A673 (cell line): ENCODE results near the gene BEND6. TPM values are rescaled to one million over a fixed set of nuclear protein-coding genes. Genes with fewer than 3 reads are reported as not detected.

Source experiments
- BruUV-seq: library from RNA; stranded (reverse); fragments of 400-500 nt; replicated peaks from 2 replicates; lab custom pipeline; 2021; lab: Mats Ljungman, UMichigan
- CTCF ChIA-PET: fragments of 300-600 bp; sonication (Branson Sonifier 250); formaldehyde crosslinking; loops from one replicate; lab custom pipeline; 2022; ENCODE audit warnings: antibody characterized with exemption; lab: Charles Lee
- POLR2A ChIA-PET: fragments of 300-600 bp; sonication (Branson Sonifier 250); formaldehyde crosslinking; loops from one replicate; lab custom pipeline; 2022; ENCODE audit warnings: antibody characterized with exemption; ENCODE audit not compliant: low non-redundant PET; lab: Charles Lee
- DNase-seq: peaks from one replicate; pipeline ENCODE4 v3.0.0-alpha.2; 2015; ENCODE audit warnings: low spot score
- H3K27ac ChIP-seq: fragments of 200-600 bp; sonication (generic); 2 replicates; pipeline ENCODE4 v1.5.1; 2016; ENCODE audit warnings: mixed run types, low read depth, mild to moderate bottlenecking, mixed read lengths, antibody characterized with exemption, low read length; ENCODE audit not compliant: poor library complexity, severe bottlenecking
- H3K27me3 ChIP-seq: fragments of 200-600 bp; sonication (generic); replicated peaks from 2 replicates; pipeline ENCODE4 v1.6.1; 2017; ENCODE audit warnings: mixed run types, low read depth, mild to moderate bottlenecking, mixed read lengths, antibody characterized with exemption, low read length; ENCODE audit not compliant: insufficient read depth, poor library complexity
- H3K36me3 ChIP-seq: fragments of 200-600 bp; sonication (generic); 2 replicates; pipeline ENCODE4 v1.6.1; 2016; ENCODE audit warnings: mixed run types, mild to moderate bottlenecking, mixed read lengths, antibody characterized with exemption, low read length; ENCODE audit not compliant: insufficient read depth, poor library complexity, severe bottlenecking
- H3K4me1 ChIP-seq: fragments of 200-600 bp; sonication (generic); 2 replicates; pipeline ENCODE4 v1.6.1; 2017; ENCODE audit warnings: mixed run types, mild to moderate bottlenecking, mixed read lengths, antibody characterized with exemption, low read length; ENCODE audit not compliant: insufficient read depth, poor library complexity, severe bottlenecking
- H3K4me3 ChIP-seq: fragments of 200-600 bp; sonication (generic); 2 replicates; pipeline ENCODE4 v1.5.1; 2016; ENCODE audit warnings: low read depth, mixed run types, mild to moderate bottlenecking, mixed read lengths, low read length; ENCODE audit not compliant: poor library complexity, severe bottlenecking
- H3K9me3 ChIP-seq: fragments of 200-600 bp; sonication (generic); 2 replicates; pipeline ENCODE4 v1.6.1; 2016; ENCODE audit warnings: mixed run types, low read depth, mild to moderate bottlenecking, mixed read lengths, antibody characterized with exemption, low read length; ENCODE audit not compliant: poor library complexity, severe bottlenecking
- EZH2 ChIP-seq: fragments of 200-600 bp; sonication (generic); IDR thresholded peaks from 2 replicates; pipeline ENCODE4 v1.6.1; 2017; ENCODE audit warnings: borderline replicate concordance, low read depth, mild to moderate bottlenecking, mixed read lengths, antibody characterized with exemption, low read length; ENCODE audit not compliant: poor library complexity, severe bottlenecking
- intact Hi-C: fragments of 100-400 bp; cut with micrococcal nuclease; formaldehyde crosslinking; loops from one replicate; pipeline ENCODE4 v1.10.0; 2022; ENCODE audit not compliant: unreplicated experiment
- total RNA-seq: library from RNA; stranded (reverse); gene quantifications from 2 replicates; pipeline ENCODE4 v1.2.3, GENCODE V29; 2021
- TF ChIP-seq, protein P1 (sequence below): fragments of 300-800, 200-600 bp; sonication (generic); conservative IDR thresholded peaks from 2 replicates; pipeline ENCODE4 v1.5.1; 2017; ENCODE audit warnings: low read depth, mild to moderate bottlenecking, antibody characterized with exemption, low read length, moderate library complexity, mixed read lengths

Gene BEND6
- total RNA-seq, 1 experiment from 2014 or later = 5.3 TPM

DNA sequence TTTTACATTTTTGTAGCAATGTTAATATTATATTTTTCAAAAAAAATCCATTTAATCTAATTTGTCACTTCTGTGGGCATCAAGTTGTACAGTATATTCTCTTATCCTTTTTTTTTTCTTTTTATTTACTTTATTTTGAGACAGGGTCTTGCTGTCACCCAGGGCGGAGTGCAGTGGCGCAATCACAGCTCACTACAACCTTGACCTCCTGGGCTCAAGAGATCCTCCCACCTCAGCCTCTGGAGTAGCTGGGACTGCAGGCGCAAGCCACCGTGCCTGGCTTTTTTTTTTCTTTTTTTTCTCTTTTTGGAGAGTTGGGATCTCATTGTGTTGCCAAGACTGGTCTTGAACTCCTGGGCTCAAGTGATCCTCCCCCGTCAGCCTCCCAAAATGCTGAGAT lies 14.4 kb upstream of the BEND6 start:
- no peaks in the 10 kb centered on the region for H3K4me1 ChIP-seq
- H3K27ac ChIP-seq = no peak overlapping the region
- intact Hi-C loops = no loop called here
- BruUV-seq = no TSS peak
- TF ChIP-seq, protein P1, sequence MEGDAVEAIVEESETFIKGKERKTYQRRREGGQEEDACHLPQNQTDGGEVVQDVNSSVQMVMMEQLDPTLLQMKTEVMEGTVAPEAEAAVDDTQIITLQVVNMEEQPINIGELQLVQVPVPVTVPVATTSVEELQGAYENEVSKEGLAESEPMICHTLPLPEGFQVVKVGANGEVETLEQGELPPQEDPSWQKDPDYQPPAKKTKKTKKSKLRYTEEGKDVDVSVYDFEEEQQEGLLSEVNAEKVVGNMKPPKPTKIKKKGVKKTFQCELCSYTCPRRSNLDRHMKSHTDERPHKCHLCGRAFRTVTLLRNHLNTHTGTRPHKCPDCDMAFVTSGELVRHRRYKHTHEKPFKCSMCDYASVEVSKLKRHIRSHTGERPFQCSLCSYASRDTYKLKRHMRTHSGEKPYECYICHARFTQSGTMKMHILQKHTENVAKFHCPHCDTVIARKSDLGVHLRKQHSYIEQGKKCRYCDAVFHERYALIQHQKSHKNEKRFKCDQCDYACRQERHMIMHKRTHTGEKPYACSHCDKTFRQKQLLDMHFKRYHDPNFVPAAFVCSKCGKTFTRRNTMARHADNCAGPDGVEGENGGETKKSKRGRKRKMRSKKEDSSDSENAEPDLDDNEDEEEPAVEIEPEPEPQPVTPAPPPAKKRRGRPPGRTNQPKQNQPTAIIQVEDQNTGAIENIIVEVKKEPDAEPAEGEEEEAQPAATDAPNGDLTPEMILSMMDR = no peak
- TF ChIP-seq EZH2 = no peak
- H3K4me3 ChIP-seq = no peak overlapping the region
- POLR2A ChIA-PET = interaction anchor here (0.6 kb wide), 1 partner anchor 232 kb away, joined by 3 read pairs; the partner anchor contains the start of gene BAG2
- H3K27me3 ChIP-seq = no peaks in the 10 kb centered on the region
- no peaks in the 10 kb centered on the region for H3K9me3 ChIP-seq
- no peak for DNase-seq
- H3K36me3 ChIP-seq = no peaks in the 10 kb centered on the region
- CTCF ChIA-PET = no interaction called here

DNA sequence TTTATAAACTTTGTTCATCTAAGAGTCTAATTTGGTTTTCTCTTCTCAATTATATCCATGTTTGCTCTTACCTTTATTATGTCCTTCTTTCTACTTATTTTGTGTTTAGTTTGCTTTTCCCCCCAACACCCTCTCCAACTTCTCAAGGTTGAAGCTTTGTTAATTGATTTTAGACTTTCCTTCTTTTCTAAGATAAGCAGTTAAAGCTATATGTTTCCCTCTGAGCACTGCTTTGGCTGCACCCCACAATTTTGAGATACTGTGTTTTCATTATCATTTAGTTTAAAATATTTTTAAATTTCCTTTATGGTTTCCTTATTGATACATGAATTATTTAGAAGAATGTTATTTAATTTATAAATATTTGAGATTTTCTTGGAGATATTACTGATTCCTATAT lies 13.9 kb upstream of the BEND6 start:
- H3K4me3 ChIP-seq = no peak overlapping the region
- BruUV-seq = no TSS peak
- H3K27ac ChIP-seq = no peak overlapping the region
- no peaks in the 10 kb centered on the region for H3K27me3 ChIP-seq
- DNase-seq = no peak
- H3K36me3 ChIP-seq = no peaks in the 10 kb centered on the region
- ChIA-PET CTCF (no interaction called here), POLR2A (interaction anchor here (0.6 kb wide), 1 partner anchor 231 kb away, joined by 3 read pairs; the partner anchor contains the start of gene BAG2)
- TF ChIP-seq, protein P1 = no peak
- no peak for TF ChIP-seq EZH2
- intact Hi-C loops = no loop called here
- no peaks in the 10 kb centered on the region for H3K9me3 ChIP-seq
- no peaks in the 10 kb centered on the region for H3K4me1 ChIP-seq

DNA sequence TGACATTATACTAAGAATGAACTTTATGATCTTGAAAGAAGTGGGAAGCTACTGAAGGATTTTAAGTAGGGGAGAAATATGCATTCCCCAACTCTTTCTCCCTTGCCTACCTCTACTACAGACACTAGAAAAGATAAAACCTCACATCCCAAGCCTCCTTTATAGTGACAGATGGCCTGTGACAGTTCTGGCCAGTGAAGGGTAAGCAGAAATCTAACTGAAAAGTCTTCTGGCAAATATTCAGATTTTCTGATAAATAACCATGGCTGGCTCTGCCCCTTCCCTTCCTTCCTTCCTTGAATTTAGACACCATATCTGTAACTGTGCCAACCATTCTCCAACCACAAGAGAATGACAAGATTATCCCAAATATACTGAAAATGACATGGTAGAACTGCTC lies 10.2 kb upstream of the BEND6 start:
- Histone ChIP-seq H3K9me3 (no peaks in the 10 kb centered on the region), H3K36me3 (no peaks in the 10 kb centered on the region), H3K27ac (no peak overlapping the region), H3K27me3 (no peaks in the 10 kb centered on the region), H3K4me1 (peaks cover 5% of the 10 kb centered on the region), H3K4me3 (no peak overlapping the region)
- CTCF ChIA-PET = no interaction called here
- no peak for DNase-seq
- POLR2A ChIA-PET = no interaction called here
- no TSS peak for BruUV-seq
- TF ChIP-seq EZH2 = no peak
- TF ChIP-seq, protein P1 = no peak
- intact Hi-C loops = no loop called here
